IMR-90 (cell line): ENCODE results near the gene RGS3. TPM values are rescaled to one million over a fixed set of nuclear protein-coding genes. Genes with fewer than 3 reads are reported as not detected.

Source experiments
- ATAC-seq: fragments of 200-7000 bp; cut with Tn5 transposase; 2 replicates; pipeline ENCODE4 v1.9.1; 2020; ENCODE audit warnings: low read depth, mild to moderate bottlenecking, moderate library complexity
- BruUV-seq: library from RNA; stranded (reverse); fragments of 400-500 nt; replicated peaks from 2 replicates; lab custom pipeline; 2021; lab: Mats Ljungman, UMichigan
- CTCF ChIA-PET: fragments of 300-600 bp; formaldehyde crosslinking; extraction: SDS; loops from one replicate; lab custom pipeline; 2021; ENCODE audit warnings: antibody characterized with exemption; lab: Yijun Ruan, JAX
- POLR2A ChIA-PET: fragments of 300-600 bp; sonication (Branson Sonifier 250); formaldehyde crosslinking; loops from one replicate; lab custom pipeline; 2022; ENCODE audit warnings: antibody characterized with exemption; ENCODE audit not compliant: unreplicated experiment; lab: Charles Lee
- DNase-seq: peaks from one replicate; pipeline ENCODE4 v3.0.0; 2013
- H2AFZ ChIP-seq: replicated peaks from 2 replicates; pipeline ENCODE3; 2013; ENCODE audit warnings: low read length, mild to moderate bottlenecking; ENCODE audit not compliant: poor library complexity
- H2AK5ac ChIP-seq: 2 replicates; pipeline ENCODE4 v1.6.1; 2013; ENCODE audit warnings: low read depth, low read length, inconsistent platforms
- H2AK9ac ChIP-seq: replicated peaks from 2 replicates; pipeline ENCODE3; 2013; ENCODE audit warnings: mild to moderate bottlenecking, low read depth, low read length, moderate library complexity; ENCODE audit not compliant: poor library complexity
- H2BK120ac ChIP-seq: 2 replicates; pipeline ENCODE4 v1.6.1; 2013; ENCODE audit warnings: low read depth, low read length, inconsistent platforms
- H2BK15ac ChIP-seq: 3 replicates; pipeline ENCODE4 v1.6.1; 2013; ENCODE audit warnings: low read depth, low read length, inconsistent platforms
- H2BK20ac ChIP-seq: 2 replicates; pipeline ENCODE4 v1.6.1; 2013; ENCODE audit warnings: low read depth, mild to moderate bottlenecking, inconsistent platforms, low read length, moderate library complexity
- H2BK5ac ChIP-seq: 2 replicates; pipeline ENCODE4 v1.6.1; 2013; ENCODE audit warnings: mild to moderate bottlenecking, low read depth, low read length, inconsistent platforms; ENCODE audit not compliant: poor library complexity, severe bottlenecking
- H3K14ac ChIP-seq: replicated peaks from 2 replicates; pipeline ENCODE4 v1.6.1; 2013; ENCODE audit warnings: low read depth, low read length, inconsistent platforms
- H3K18ac ChIP-seq: 2 replicates; pipeline ENCODE4 v1.6.1; 2013; ENCODE audit warnings: low read depth, low read length, control low read depth
- H3K23ac ChIP-seq: 2 replicates; pipeline ENCODE4 v1.6.1; 2013; ENCODE audit warnings: low read depth, low read length, inconsistent platforms
- H3K27ac ChIP-seq: 2 replicates; pipeline ENCODE4 v1.5.1; 2013; ENCODE audit warnings: mild to moderate bottlenecking, control low read depth, low read length; ENCODE audit not compliant: insufficient read depth
- H3K27me3 ChIP-seq: 2 replicates; pipeline ENCODE4 v1.6.1; 2013; ENCODE audit warnings: low read length; ENCODE audit not compliant: control insufficient read depth, insufficient read depth
- H3K36me3 ChIP-seq: 2 replicates; pipeline ENCODE4 v1.6.1; 2013; ENCODE audit warnings: low read length, mixed read lengths; ENCODE audit not compliant: control insufficient read depth, insufficient read depth
- H3K4ac ChIP-seq: 2 replicates; pipeline ENCODE4 v1.6.1; 2013; ENCODE audit warnings: low read depth, low read length, inconsistent platforms
- H3K4me1 ChIP-seq: 2 replicates; pipeline ENCODE4 v1.6.1; 2013; ENCODE audit warnings: low read length, mixed read lengths; ENCODE audit not compliant: control insufficient read depth, insufficient read depth
- H3K4me2 ChIP-seq: 2 replicates; pipeline ENCODE4 v1.6.1; 2013; ENCODE audit warnings: low read depth, mild to moderate bottlenecking, control low read depth, low read length, moderate library complexity
- H3K4me3 ChIP-seq: 2 replicates; pipeline ENCODE4 v1.5.1; 2013; ENCODE audit warnings: low read depth, mild to moderate bottlenecking, control low read depth, low read length, moderate library complexity; ENCODE audit not compliant: insufficient read depth
- H3K56ac ChIP-seq: 2 replicates; pipeline ENCODE4 v1.6.1; 2013; ENCODE audit warnings: low read length, inconsistent platforms; ENCODE audit not compliant: insufficient read depth; ENCODE audit errors: extremely low read depth
- H3K79me1 ChIP-seq, 2 experiments: 2 replicates each; pipeline ENCODE4 v1.6.1; 2013; ENCODE audit warnings: low read length in 2 of 2, inconsistent platforms in 1 of 2, low read depth in 1 of 2
- H3K9ac ChIP-seq: 2 replicates; pipeline ENCODE4 v1.6.1; 2013; ENCODE audit warnings: low read depth, low read length, control low read depth
- H3K9me1 ChIP-seq: 2 replicates; pipeline ENCODE4 v1.6.1; 2013; ENCODE audit warnings: low read length, inconsistent platforms; ENCODE audit not compliant: insufficient read depth
- H3K9me3 ChIP-seq: 2 replicates; pipeline ENCODE4 v1.6.1; 2013; ENCODE audit warnings: low read length; ENCODE audit not compliant: control insufficient read depth, insufficient read depth
- H4K20me1 ChIP-seq: 2 replicates; pipeline ENCODE4 v1.6.1; 2013; ENCODE audit warnings: low read length, inconsistent platforms; ENCODE audit not compliant: insufficient read depth
- H4K5ac ChIP-seq: 2 replicates; pipeline ENCODE4 v1.6.1; 2013; ENCODE audit warnings: mild to moderate bottlenecking, low read depth, low read length, control low read depth
- H4K8ac ChIP-seq, 2 experiments: 2 replicates each; pipeline ENCODE4 v1.6.1; 2013; ENCODE audit warnings: low read depth in 2 of 2, low read length in 2 of 2, control low read depth in 1 of 2, inconsistent platforms in 1 of 2
- H4K91ac ChIP-seq: 2 replicates; pipeline ENCODE4 v1.6.1; 2013; ENCODE audit warnings: low read depth, low read length, inconsistent platforms; ENCODE audit not compliant: insufficient read depth
- CHD1 ChIP-seq: IDR thresholded peaks from 2 replicates; pipeline ENCODE4 v1.6.1; 2012; ENCODE audit warnings: low read depth, low read length, improper control_type of control experiment
- FOS ChIP-seq: fragments of 150-350 bp; IDR thresholded peaks from 2 replicates; pipeline ENCODE4 v1.6.1; 2016; ENCODE audit warnings: low read depth, low read length
- NFE2L2 ChIP-seq: fragments of 150-350 bp; IDR thresholded peaks from 2 replicates; pipeline ENCODE4 v1.6.1; 2016; ENCODE audit warnings: low read depth, mild to moderate bottlenecking, low read length
- POLR2A ChIP-seq: IDR thresholded peaks from 2 replicates; pipeline ENCODE4 v1.6.1; 2012; ENCODE audit warnings: mild to moderate bottlenecking, low read depth, low read length
- WGBS, 2 experiments: methylation state at CpG; one replicate each; pipeline versions ENCODE4 v1.1.5 to v1.1.7; 2013; ENCODE audit warnings: missing lambda C conversion rate in 2 of 2; ENCODE audit not compliant: insufficient read length in 1 of 2; ENCODE audit errors: extremely low coverage in 2 of 2; 5-methylcytosine and 5-hydroxymethylcytosine counted together
- dilution Hi-C: fragments of 300-500 bp; cut with HindIII; formaldehyde crosslinking; loops from one replicate; pipeline ENCODE4 v1.14.3; 2018; ENCODE audit warnings: low sequenced_read_pairs; ENCODE audit not compliant: unreplicated experiment
- in situ Hi-C: fragments of 300-500 bp; cut with MboI; formaldehyde crosslinking; loops from 3 replicates; pipeline ENCODE4 v1.14.3; 2019; ENCODE audit warnings: low sequenced_read_pairs, inconsistent platforms, mixed read lengths
- intact Hi-C: fragments of 100-400 bp; cut with micrococcal nuclease; formaldehyde crosslinking; loops from 2 replicates; pipeline ENCODE4 v1.10.0; 2022
- polyA plus RNA-seq, 3 experiments: library from polyadenylated mRNA; depleted of rRNA; stranded (reverse); fragments of >200 nt; gene quantifications; 2 replicates each; pipeline ENCODE4 v1.2.3, GENCODE V29; 2012; ENCODE audit warnings: low replicate concordance in 1 of 3
- total RNA-seq: library from RNA; depleted of rRNA; stranded (reverse); fragments of >200 nt; gene quantifications from 2 replicates; pipeline ENCODE4 v1.2.3, GENCODE V29; 2012
- TF ChIP-seq, protein P1 (sequence below): conservative IDR thresholded peaks from 2 replicates; pipeline ENCODE4 v1.5.1; 2012; ENCODE audit warnings: mild to moderate bottlenecking, low read depth, low read length, improper control_type of control experiment
- TF ChIP-seq, protein P2 (sequence below): fragments of 150-350 bp; IDR thresholded peaks from 2 replicates; pipeline ENCODE4 v1.6.1; 2016; ENCODE audit warnings: low read depth, mild to moderate bottlenecking, low read length, moderate library complexity, borderline replicate concordance

The RGS3 gene
- total and polyA plus RNA-seq, 2 of the 4 experiments (the other 2 are of a cell fraction) = 51.8 to 65.6 TPM

DNA sequence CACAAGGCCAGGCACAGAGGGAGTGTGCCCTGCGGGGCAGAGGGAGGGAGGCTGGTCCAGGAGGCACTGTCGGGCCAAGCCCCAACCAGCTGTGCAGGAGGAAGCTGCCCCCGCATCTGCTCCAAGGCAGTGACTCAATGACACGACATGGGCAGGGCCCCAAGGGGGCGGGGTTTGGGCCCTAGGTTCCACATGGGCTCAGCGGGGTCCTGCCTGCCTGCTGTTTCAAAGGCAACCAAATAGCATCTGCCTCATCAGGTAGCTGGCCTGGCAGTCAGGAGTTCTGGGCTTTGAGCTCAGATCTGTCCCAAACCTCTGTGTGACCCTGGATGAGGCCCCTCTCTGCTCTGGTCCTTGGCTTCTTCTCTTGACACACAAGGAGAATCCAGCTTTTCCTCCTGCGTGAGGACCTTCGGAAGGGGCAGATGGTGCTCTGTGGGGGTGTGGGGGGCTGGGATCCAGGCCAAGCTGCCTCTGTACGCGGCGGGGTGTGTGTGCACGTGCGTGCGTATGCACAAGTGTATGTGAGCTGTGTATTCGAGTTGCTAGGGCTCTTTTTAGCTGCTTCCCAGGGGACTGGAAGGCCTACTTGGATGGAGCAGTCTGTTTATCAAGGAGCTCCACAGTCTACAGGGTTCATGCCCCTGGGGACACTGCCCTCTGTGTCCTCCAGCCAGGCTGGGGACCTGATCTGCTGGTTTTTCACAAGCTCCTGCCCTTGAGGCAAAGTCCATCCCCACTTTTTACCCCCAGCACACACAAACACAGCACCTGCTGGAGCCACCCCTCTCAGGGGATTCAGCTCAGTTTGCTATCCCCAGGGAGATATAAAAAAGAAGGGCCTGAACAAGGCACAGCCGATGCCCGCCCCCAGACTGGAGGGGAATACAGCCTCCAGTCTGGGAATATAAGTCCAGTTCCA lies 138.9 kb downstream of the RGS3 start (continued):
- TF ChIP-seq, protein P1, sequence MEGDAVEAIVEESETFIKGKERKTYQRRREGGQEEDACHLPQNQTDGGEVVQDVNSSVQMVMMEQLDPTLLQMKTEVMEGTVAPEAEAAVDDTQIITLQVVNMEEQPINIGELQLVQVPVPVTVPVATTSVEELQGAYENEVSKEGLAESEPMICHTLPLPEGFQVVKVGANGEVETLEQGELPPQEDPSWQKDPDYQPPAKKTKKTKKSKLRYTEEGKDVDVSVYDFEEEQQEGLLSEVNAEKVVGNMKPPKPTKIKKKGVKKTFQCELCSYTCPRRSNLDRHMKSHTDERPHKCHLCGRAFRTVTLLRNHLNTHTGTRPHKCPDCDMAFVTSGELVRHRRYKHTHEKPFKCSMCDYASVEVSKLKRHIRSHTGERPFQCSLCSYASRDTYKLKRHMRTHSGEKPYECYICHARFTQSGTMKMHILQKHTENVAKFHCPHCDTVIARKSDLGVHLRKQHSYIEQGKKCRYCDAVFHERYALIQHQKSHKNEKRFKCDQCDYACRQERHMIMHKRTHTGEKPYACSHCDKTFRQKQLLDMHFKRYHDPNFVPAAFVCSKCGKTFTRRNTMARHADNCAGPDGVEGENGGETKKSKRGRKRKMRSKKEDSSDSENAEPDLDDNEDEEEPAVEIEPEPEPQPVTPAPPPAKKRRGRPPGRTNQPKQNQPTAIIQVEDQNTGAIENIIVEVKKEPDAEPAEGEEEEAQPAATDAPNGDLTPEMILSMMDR = no peak

DNA sequence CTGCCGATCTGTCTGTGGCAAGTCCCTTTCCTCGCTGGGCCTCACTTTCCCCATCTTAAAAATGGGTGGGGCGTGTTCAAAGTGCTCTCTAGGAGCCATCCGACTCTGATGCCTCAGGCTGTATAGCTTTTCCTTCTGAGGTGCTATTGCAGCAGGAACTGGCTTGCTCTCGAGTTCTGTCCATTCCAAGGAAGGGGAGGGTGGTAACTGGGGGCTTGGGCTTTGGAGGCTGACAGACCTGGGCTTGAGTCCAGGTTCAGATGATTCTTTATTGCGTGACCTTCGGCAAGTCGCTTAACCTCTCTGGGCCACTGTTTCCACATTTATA lies 139.5 kb downstream of the RGS3 start:
- H4K20me1 ChIP-seq = peaks cover 14% of the 10 kb centered on the region

More for the DNA sequence above, 139.5 kb downstream of the RGS3 start:
- Histone ChIP-seq H4K5ac (no peak overlapping the region), H3K9ac (no peak overlapping the region), H3K36me3 (peaks cover under 1% of the 10 kb centered on the region), H2BK5ac (no peak overlapping the region), H2AFZ (peak overlapping the region; percentile 91), H3K79me1 (peaks cover 0 to 40% of the 10 kb centered on the region in 2 experiments; a peak in 2 of 4 replicates), H2AK5ac (peak overlapping the region; percentile 87; the same call in 1 of the 2 replicates), H3K4me1 (peaks cover 42% of the 10 kb centered on the region), H3K56ac (no peak overlapping the region), H2BK15ac (no peak overlapping the region; the same call in 2 of the 3 replicates), H3K18ac (no peak overlapping the region), H3K9me1 (peaks cover 30% of the 10 kb centered on the region), H3K9me3 (no peaks in the 10 kb centered on the region), H2BK120ac (peak overlapping the region; percentile 96; the same call in 1 of the 2 replicates), H4K8ac (peak overlapping the region; percentile 61 to 86; a peak in 2 of 4 replicates), H3K4me2 (no peak overlapping the region), H2AK9ac (peak overlapping the region; percentile 11), H3K27me3 (no peaks in the 10 kb centered on the region), H3K27ac (no peak overlapping the region), H4K91ac (no peak overlapping the region), H3K4ac (peak overlapping the region; percentile 42; the same call in 1 of the 2 replicates), H3K4me3 (no peak overlapping the region), H3K14ac (no peak overlapping the region), H2BK20ac (peak overlapping the region; percentile 5; the same call in 1 of the 2 replicates), H3K23ac (no peak overlapping the region; the same call in 1 of the 2 replicates)
- DNase-seq (no peak), ATAC-seq (no peak)
- WGBS, 2 experiments = 80% methylated on average over 3 of the region's 8 CpGs; no CpG with 5 or more reads in 1 of the 2 experiments
- POLR2A ChIA-PET = interaction anchor here (0.7 kb wide), 1 partner anchor 8 kb away, joined by 6 read pairs; no protein-coding TSS in a partner anchor
- intact Hi-C loops (loop anchor here (2.0 kb wide), 1 partner anchor 18 kb away; no protein-coding TSS in a partner anchor), dilution Hi-C loops (no loop called here), in situ Hi-C loops (no loop called here)
- TF ChIP-seq, protein P2, sequence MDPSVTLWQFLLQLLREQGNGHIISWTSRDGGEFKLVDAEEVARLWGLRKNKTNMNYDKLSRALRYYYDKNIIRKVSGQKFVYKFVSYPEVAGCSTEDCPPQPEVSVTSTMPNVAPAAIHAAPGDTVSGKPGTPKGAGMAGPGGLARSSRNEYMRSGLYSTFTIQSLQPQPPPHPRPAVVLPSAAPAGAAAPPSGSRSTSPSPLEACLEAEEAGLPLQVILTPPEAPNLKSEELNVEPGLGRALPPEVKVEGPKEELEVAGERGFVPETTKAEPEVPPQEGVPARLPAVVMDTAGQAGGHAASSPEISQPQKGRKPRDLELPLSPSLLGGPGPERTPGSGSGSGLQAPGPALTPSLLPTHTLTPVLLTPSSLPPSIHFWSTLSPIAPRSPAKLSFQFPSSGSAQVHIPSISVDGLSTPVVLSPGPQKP = no peak
- TF ChIP-seq POLR2A = no peak
- TF ChIP-seq CHD1 = no peak
- no peak for TF ChIP-seq NFE2L2
- TF ChIP-seq FOS = no peak
- CTCF ChIA-PET = interaction anchor here (1.1 kb wide), 1 partner anchor 52 kb away, joined by 5 read pairs; no protein-coding TSS in a partner anchor
- no TSS peak for BruUV-seq
